ENCODE results near the gene PRSS35.

The PRSS35 gene, protein sequence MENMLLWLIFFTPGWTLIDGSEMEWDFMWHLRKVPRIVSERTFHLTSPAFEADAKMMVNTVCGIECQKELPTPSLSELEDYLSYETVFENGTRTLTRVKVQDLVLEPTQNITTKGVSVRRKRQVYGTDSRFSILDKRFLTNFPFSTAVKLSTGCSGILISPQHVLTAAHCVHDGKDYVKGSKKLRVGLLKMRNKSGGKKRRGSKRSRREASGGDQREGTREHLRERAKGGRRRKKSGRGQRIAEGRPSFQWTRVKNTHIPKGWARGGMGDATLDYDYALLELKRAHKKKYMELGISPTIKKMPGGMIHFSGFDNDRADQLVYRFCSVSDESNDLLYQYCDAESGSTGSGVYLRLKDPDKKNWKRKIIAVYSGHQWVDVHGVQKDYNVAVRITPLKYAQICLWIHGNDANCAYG

DNA sequence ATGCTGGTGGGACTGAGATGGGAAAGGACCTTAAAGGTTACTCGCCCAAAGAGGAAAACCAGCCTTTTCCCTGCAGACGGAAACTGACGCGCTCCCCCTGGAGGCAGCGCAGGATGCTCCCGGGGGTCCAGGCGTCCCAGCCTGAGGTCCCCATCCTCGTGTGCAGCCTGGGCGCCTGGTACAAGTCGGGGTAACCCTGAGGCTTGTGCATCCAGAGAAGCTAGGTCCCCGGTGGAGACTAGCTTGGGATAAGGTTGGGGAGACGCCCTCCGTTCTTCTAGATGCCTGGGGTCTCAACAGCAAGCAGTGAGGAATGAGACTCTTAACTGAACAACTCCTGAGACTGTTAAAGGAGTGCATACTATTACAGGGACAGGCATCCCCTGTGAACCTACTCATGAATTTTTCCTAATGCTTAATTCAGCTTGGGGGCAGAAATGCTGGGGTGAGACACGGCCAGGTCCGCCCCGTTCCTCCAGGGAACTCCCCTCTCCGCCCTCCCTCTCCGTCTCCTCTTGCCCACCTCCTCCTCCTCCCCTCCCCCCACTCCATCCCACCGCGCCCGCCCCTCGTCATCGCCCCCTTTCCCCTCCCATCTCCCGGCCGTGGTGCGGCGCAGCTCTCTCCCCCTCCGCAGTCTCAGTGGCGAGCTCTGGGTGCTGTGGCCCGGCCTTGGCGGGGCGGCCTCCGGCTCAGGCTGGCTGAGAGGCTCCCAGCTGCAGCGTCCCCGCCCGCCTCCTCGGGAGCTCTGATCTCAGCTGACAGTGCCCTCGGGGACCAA is at the start of gene PRSS35:
Gene PRSS35, plus strand, starts transcription at position 634 of the 781 bp plus-strand sequence. CDS start 10,908 bp downstream, outside the sequence.
- TF ChIP-seq, protein P1, sequence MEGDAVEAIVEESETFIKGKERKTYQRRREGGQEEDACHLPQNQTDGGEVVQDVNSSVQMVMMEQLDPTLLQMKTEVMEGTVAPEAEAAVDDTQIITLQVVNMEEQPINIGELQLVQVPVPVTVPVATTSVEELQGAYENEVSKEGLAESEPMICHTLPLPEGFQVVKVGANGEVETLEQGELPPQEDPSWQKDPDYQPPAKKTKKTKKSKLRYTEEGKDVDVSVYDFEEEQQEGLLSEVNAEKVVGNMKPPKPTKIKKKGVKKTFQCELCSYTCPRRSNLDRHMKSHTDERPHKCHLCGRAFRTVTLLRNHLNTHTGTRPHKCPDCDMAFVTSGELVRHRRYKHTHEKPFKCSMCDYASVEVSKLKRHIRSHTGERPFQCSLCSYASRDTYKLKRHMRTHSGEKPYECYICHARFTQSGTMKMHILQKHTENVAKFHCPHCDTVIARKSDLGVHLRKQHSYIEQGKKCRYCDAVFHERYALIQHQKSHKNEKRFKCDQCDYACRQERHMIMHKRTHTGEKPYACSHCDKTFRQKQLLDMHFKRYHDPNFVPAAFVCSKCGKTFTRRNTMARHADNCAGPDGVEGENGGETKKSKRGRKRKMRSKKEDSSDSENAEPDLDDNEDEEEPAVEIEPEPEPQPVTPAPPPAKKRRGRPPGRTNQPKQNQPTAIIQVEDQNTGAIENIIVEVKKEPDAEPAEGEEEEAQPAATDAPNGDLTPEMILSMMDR (IDR thresholded peaks at IDR 0.05; ENCODE audit: low read depth, low read length), result peak; percentile 73
- H3K4me3 ChIP-seq (ENCODE audit: low read depth, low read length), result peak within 1 kb of the TSS; percentile 57

GRCh38 chr6:83463886-83464285 is 48.4 kb upstream of the PRSS35 start:
- no peak overlapping the region for H3K4me3 ChIP-seq (ENCODE audit: low read depth, low read length)
- TF ChIP-seq, protein P1 (IDR thresholded peaks at IDR 0.05; ENCODE audit: low read depth, low read length), result no peak

DNA sequence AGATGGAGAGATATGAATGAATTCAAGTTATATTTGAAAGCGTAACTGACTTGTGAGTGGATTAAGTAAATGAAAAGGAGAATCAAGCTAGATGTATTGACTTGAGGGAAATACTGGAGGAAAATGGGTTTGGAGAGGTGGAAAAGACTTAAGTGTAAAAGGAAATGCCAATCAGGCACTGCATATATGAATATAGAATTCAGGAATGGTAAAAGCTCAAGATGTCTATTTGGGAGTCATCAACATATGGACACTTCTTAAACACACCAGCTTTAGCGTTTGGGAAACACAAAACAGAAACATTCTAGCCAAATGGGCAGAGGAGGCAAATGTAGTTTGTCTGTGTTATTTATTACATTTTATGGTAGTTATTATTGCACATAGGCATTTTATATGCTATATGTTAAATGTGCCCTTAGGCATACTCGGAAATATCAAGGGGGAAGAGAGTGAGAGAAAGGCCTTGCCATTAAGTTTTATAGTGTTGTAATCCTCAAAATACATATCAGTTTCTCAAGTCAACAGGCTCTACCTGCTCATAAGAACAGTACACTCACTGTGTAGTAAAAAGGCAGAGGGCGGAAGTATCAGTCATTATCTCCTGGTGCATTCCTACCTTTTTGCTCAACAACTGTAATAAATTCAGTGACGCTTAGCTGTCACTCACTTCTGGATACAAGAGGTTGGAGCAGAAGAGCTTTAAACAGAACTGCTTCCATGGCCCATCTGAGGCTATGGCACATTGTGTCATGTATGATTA is 47.8 kb upstream of the PRSS35 start:
- TF ChIP-seq, protein P1 (IDR thresholded peaks at IDR 0.05; ENCODE audit: low read depth, low read length), result no peak
- no peak overlapping the region for H3K4me3 ChIP-seq (ENCODE audit: low read depth, low read length)

DNA sequence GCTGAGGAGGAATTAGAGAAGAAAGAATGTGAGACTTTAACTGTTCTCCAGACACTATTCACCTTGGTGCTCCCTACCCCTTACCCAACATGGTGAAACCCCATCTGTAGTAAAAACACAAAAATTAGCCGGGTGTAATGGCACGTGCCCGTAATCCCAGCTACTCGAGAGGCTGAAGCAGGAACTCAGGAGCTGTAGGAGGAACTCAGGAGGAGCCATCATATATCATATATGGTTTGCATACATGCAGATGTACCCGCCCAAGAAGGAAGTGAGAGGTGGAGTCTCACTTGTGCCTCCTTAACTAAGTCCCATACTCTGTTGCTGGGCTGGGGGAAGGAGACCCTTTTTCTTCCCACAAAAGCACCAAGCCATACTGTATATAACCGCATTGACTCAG is 46.0 kb upstream of the PRSS35 start:
- TF ChIP-seq, protein P1 (IDR thresholded peaks at IDR 0.05; ENCODE audit: low read depth, low read length), result no peak
- no peak overlapping the region for H3K4me3 ChIP-seq (ENCODE audit: low read depth, low read length)

- TF ChIP-seq, protein P1 (IDR thresholded peaks at IDR 0.05; ENCODE audit: low read depth, low read length), result no peak
Observed at GRCh38 chr6:83467620-83468036, 44.7 kb upstream of the PRSS35 start.

GRCh38 chr6:83470001-83470400 is 42.3 kb upstream of the PRSS35 start:
- H3K4me3 ChIP-seq (ENCODE audit: low read depth, low read length), result no peak overlapping the region
- TF ChIP-seq, protein P1 (IDR thresholded peaks at IDR 0.05; ENCODE audit: low read depth, low read length), result no peak

More at GRCh38 chr6:83467620-83468036, 44.7 kb upstream of the PRSS35 start:
- H3K4me3 ChIP-seq (ENCODE audit: low read depth, low read length), result no peak overlapping the region
